ENCODE measurements around the gene RAB11FIP4.

Gene RAB11FIP4

DNA sequence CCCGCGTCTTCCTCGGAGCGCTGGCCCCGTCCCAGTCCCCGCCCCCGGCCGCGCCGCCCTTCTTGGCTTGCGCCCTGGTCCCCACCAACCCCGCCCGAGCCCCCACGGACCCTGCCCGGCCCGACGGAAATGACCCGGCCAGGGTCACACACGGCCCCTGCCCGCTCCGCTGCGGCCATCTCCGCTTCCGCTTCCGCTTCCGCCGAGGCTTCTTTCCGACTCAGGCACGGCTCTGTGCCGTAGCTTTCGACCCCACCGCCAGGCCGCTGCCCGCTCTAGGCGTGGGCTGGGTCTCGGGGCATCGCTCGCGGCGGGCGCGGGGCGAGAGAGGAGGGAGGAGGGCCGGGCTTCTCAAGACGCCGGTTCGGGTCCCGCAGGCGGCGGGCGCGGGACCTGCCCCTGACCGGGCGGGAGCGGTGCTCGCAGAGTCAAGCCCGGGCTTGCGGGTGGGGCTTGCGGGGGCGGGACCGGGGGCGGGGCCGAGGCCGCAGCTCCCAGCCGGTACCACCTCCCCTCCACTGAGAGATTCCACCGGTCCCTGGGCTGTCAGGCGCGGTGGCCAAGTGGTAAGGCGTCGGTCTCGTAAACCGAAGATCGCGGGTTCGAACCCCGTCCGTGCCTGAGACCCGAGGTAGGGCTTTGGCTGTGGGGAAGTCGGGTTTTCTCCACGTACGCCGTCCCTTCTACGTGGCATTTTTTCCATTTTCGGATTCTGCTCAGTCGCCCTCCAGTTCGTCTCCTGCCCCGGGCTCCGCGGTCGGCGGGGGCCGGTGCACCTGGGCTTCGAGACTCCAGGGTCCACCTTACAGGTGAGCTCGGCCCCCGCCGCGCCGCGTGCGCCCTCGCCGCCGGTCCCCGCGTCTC is 158.3 kb downstream of the RAB11FIP4 start:
- Histone ChIP-seq H3K36me3 (ENCODE audit: insufficient read depth, low read length) (no peaks in the 10 kb centered on the region), H3K4me3 (ENCODE audit: low read length) (peak overlapping the region; percentile 66), H3K4me1 (ENCODE audit: insufficient read depth, low read length) (peaks cover 6% of the 10 kb centered on the region), H3K27me3 (ENCODE audit: insufficient read depth, low read length) (no peaks in the 10 kb centered on the region), H3K9me3 (ENCODE audit: low read length) (no peaks in the 10 kb centered on the region), H2AFZ (ENCODE audit: low read depth, low read length) (peak overlapping the region; percentile 96)

DNA sequence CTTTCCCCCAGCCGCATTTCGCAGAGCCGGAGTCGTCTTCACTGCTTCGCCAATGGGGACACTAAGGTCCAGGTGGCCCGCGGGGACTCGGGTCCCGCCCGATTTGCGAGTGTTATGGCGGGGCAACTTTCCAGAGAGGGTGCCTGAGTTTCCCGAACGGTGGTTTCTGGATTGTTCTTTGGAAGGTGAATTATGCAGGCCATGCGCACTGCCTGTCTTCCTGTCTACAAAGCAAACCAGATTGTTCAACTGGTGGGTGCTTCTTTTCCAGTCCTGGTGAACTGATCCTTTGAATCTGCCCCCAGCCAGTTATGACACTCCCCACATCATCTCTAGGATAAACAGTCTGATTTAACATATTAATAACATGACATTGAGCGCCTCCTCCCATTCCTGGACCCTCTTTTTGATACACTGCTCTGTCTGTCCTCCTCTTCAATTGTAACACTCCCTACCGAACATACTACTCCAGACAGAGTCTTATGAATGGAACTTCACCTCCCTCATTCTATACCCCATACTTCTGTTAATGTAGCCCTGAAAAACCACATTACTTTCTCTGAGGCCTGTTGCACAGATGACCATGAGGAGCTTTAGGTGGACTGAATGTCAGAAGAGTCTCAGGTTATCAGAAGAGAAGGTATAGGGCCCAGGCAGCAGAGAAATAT is 159.0 kb downstream of the RAB11FIP4 start:
- Histone ChIP-seq H3K27me3 (ENCODE audit: insufficient read depth, low read length) (no peaks in the 10 kb centered on the region), H3K4me3 (ENCODE audit: low read length) (peak overlapping the region; percentile 66)

GRCh38 chr17:31552568-31552967 is 161.1 kb downstream of the RAB11FIP4 start:
- peaks cover 8% of the 10 kb centered on the region for H3K27me3 ChIP-seq (ENCODE audit: insufficient read depth, low read length)
- H3K4me1 ChIP-seq (ENCODE audit: insufficient read depth, low read length), result peaks cover 6% of the 10 kb centered on the region
- no peaks in the 10 kb centered on the region for H3K36me3 ChIP-seq (ENCODE audit: insufficient read depth, low read length)
- H3K9me3 ChIP-seq (ENCODE audit: low read length), result no peaks in the 10 kb centered on the region
- no peak overlapping the region for H2AFZ ChIP-seq (ENCODE audit: low read depth, low read length)
- H3K4me3 ChIP-seq (ENCODE audit: low read length), result no peak overlapping the region

More for the DNA sequence above, 159.0 kb downstream of the RAB11FIP4 start:
- Histone ChIP-seq H2AFZ (ENCODE audit: low read depth, low read length) (no peak overlapping the region), H3K9me3 (ENCODE audit: low read length) (no peaks in the 10 kb centered on the region), H3K36me3 (ENCODE audit: insufficient read depth, low read length) (no peaks in the 10 kb centered on the region), H3K4me1 (ENCODE audit: insufficient read depth, low read length) (peaks cover 6% of the 10 kb centered on the region)

DNA sequence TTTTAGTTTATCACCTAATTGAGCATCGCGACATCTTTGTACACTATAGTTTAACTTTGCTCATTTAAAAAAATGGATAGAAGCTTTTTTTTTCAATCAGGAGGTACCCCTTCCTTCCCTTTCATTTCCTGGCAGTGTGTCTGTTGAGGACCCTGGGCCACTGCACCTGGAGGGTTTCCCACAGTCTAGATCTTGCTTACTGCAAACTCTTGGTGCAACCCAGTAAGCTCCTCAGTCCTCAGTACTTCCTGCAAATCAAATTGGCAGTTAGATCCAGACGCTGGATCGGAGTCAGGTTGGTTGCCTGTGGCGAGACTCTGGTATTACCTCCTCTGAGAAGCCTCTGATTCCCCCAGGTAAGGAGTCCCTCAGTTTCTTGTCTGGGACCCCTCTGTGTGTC is 162.0 kb downstream of the RAB11FIP4 start:
- Histone ChIP-seq H3K27me3 (ENCODE audit: insufficient read depth, low read length) (peaks cover 16% of the 10 kb centered on the region), H3K36me3 (ENCODE audit: insufficient read depth, low read length) (no peaks in the 10 kb centered on the region)

DNA sequence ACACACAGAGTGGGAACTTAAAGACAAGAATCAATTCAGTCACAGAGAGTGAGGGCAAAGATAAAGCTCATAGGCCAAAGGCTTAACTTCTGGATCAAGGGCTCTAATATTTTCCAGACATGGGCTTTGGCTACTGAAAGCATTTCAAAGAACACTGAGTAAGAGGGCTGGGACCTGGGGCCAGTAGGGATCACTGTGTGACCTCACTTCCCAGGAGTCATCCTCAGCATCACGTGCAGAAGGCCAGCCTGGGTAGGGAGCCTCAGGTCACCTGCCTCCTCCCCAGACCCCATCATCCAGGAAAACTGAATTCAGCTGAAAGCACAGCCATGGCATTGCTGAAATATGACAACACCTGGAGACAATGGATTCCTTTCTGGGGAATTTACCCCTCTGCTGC is 163.5 kb downstream of the RAB11FIP4 start:
- Histone ChIP-seq H2AFZ (ENCODE audit: low read depth, low read length) (no peak overlapping the region), H3K4me3 (ENCODE audit: low read length) (no peak overlapping the region)

More for the DNA sequence above, 162.0 kb downstream of the RAB11FIP4 start:
- Histone ChIP-seq H3K4me3 (ENCODE audit: low read length) (no peak overlapping the region), H2AFZ (ENCODE audit: low read depth, low read length) (no peak overlapping the region), H3K9me3 (ENCODE audit: low read length) (no peaks in the 10 kb centered on the region), H3K4me1 (ENCODE audit: insufficient read depth, low read length) (peaks cover 6% of the 10 kb centered on the region)

GRCh38 chr17:31556969-31557645 is 165.6 kb downstream of the RAB11FIP4 start:
- Histone ChIP-seq H3K27me3 (ENCODE audit: insufficient read depth, low read length) (peaks cover 47% of the 10 kb centered on the region), H3K9me3 (ENCODE audit: low read length) (peaks cover 2% of the 10 kb centered on the region), H3K4me3 (ENCODE audit: low read length) (no peak overlapping the region), H3K4me1 (ENCODE audit: insufficient read depth, low read length) (no peaks in the 10 kb centered on the region), H3K36me3 (ENCODE audit: insufficient read depth, low read length) (no peaks in the 10 kb centered on the region), H2AFZ (ENCODE audit: low read depth, low read length) (no peak overlapping the region)

More for the DNA sequence above, 163.5 kb downstream of the RAB11FIP4 start:
- Histone ChIP-seq H3K27me3 (ENCODE audit: insufficient read depth, low read length) (peaks cover 25% of the 10 kb centered on the region), H3K36me3 (ENCODE audit: insufficient read depth, low read length) (no peaks in the 10 kb centered on the region), H3K9me3 (ENCODE audit: low read length) (peaks cover under 1% of the 10 kb centered on the region), H3K4me1 (ENCODE audit: insufficient read depth, low read length) (no peaks in the 10 kb centered on the region)

GRCh38 chr17:31558748-31559583 is 167.5 kb downstream of the RAB11FIP4 start:
- H3K9me3 ChIP-seq (ENCODE audit: low read length), result peaks cover 2% of the 10 kb centered on the region
- peak overlapping the region; percentile 46 for H3K4me3 ChIP-seq (ENCODE audit: low read length)
- no peaks in the 10 kb centered on the region for H3K36me3 ChIP-seq (ENCODE audit: insufficient read depth, low read length)
- peaks cover 54% of the 10 kb centered on the region for H3K27me3 ChIP-seq (ENCODE audit: insufficient read depth, low read length)
- no peaks in the 10 kb centered on the region for H3K4me1 ChIP-seq (ENCODE audit: insufficient read depth, low read length)
- H2AFZ ChIP-seq (ENCODE audit: low read depth, low read length), result peak overlapping the region; percentile 80

DNA sequence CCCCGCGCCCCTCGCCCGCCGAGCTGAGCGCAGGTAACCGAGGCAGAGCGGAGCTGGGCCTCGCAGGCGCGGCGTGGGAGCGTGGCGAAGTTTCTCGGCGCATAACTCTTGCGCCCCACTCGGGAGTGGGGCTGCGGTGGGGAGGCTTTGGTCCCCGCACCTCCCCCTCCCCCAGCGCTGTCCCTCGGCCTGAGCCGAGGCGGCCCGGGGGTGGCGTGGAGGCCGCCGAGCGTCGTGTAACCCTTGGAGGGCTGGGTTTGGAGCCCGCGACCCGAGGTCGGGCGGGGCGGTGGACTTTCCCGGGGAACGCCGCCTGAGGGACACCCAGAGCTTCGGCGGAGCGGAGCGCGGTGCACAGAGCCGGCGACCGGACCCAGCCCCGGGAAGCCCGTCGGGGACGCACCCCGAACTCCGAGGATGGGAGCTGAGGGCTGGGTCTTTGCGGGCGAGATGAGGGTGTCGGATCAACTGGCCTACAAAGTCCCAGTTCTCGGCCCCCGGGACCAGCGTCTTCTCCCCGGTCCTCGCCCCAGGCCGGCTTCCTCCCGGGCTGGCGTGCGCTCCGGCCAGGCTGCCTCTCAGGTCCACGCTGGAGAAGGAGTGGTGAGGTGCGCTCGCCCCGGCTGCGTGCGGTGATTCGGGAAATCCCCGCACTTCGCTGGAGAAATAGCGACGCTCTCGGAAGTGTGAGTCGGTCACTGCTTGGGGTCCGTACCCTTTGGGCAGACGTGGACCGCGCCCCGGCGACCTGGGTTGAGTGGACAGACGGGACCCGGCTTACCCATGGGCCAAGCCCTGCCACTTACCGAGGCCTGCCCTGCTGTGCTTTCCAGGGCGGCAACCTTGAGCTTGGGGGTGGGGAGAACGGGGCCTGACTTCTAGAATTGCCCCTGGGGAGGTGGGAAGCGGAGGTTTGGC is 168.4 kb downstream of the RAB11FIP4 start:
- Histone ChIP-seq H3K4me1 (ENCODE audit: insufficient read depth, low read length) (no peaks in the 10 kb centered on the region), H2AFZ (ENCODE audit: low read depth, low read length) (peak overlapping the region; percentile 53), H3K9me3 (ENCODE audit: low read length) (peaks cover 2% of the 10 kb centered on the region), H3K4me3 (ENCODE audit: low read length) (peak overlapping the region; percentile 5), H3K27me3 (ENCODE audit: insufficient read depth, low read length) (peaks cover 59% of the 10 kb centered on the region), H3K36me3 (ENCODE audit: insufficient read depth, low read length) (no peaks in the 10 kb centered on the region)

DNA sequence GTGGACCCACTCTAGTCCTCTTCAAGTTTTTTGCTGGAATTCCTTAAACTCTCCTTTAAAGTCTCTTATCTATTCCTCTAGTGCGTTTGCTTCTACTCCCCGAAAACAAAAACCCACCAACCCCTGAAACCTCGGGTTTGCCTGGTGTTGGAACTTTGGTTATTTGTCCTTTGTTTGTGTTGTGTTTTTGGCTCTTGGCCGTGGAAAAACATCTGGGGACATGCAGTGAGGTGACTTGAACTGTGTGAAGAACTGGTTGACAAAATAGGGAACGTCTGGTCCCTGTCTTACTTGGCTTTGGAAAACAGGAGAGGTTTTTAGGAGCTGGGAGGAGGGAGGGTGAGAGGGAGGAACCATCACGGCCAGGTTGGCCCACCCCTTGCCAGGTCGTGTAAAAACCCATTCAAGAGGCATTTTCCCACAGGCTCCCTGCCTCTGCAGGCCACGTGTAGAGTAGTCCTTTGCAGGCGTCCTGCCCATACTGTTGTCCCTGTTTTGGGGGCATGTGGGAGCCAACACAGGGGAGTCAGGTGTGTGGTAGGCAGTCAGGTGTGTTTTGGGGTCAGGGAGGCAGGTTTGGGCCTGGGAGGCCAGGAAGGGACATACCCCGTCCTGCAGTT is 169.3 kb downstream of the RAB11FIP4 start:
- no peak overlapping the region for H3K4me3 ChIP-seq (ENCODE audit: low read length)
- H3K9me3 ChIP-seq (ENCODE audit: low read length), result peaks cover 2% of the 10 kb centered on the region
- peaks cover 59% of the 10 kb centered on the region for H3K27me3 ChIP-seq (ENCODE audit: insufficient read depth, low read length)
- H2AFZ ChIP-seq (ENCODE audit: low read depth, low read length), result no peak overlapping the region
- H3K36me3 ChIP-seq (ENCODE audit: insufficient read depth, low read length), result no peaks in the 10 kb centered on the region
- H3K4me1 ChIP-seq (ENCODE audit: insufficient read depth, low read length), result no peaks in the 10 kb centered on the region

DNA sequence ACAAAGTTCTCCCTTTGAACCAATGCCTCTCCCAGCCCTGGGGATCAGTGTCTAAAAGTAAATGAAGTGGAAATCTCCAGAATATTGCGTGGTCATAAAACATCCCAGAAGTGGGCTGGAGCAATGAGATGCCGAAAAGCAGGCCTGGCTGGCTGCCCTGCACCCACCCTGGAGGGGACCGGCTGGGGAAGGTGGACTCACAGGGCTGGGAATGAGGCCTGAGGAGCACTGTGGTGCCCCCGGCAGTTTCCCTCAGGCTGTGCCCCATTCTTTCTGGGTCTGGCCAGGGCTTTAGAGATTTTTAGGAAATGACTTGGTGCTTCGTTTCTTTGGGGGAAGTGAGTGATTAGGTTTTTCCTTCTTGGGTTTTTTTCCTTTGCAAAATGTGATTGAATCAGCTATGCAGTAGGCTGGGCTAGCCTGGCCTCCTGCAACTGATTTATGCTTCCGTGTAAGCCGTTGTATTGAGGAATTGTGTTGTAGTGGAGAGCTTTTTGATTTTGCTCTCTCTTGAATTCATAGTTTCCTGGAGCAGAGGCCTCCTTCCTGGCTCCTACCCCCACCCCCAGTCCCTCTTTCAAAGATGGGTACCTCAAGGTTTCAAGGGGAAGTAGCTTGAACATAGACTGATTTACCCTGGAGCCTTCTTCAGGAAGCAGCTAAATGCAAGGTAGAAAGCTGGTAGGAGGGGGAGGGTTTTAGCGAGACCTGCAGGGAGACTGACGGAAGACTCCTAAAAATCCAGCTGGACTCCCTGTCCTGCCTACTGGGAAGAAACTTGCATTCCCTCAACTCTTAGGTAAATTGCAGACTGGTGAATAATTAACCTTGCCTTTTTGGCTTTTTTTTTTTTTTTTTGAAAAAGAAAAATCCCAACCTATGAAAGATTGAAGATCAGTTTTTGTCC is 170.2 kb downstream of the RAB11FIP4 start:
- H3K9me3 ChIP-seq (ENCODE audit: low read length), result peaks cover 2% of the 10 kb centered on the region
- H3K36me3 ChIP-seq (ENCODE audit: insufficient read depth, low read length), result no peaks in the 10 kb centered on the region
- peaks cover 61% of the 10 kb centered on the region for H3K27me3 ChIP-seq (ENCODE audit: insufficient read depth, low read length)
- no peaks in the 10 kb centered on the region for H3K4me1 ChIP-seq (ENCODE audit: insufficient read depth, low read length)
- no peak overlapping the region for H3K4me3 ChIP-seq (ENCODE audit: low read length)
- no peak overlapping the region for H2AFZ ChIP-seq (ENCODE audit: low read depth, low read length)

DNA sequence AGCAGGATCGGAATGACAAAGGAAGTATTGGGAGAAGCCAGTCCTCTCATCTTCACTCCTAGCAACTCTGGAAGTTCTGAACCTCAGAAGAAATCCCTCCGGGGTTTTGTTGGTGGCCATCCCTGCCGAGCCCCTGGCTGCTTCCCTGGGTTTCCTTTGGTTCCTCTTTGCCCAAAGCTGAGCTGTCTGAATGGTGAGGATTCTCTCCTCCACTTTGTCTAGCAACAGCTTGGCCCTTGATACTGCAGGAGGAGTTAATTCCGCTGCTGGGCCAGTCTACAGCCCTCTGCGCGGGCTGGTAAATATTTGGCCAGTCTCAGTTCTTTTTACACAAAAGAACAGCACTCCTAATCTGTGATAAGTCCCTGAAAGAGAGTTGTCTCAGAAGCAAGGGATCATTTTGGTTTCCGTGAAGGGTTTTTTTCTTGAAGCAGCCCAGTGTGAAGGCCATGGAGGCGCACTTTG is 170.9 kb downstream of the RAB11FIP4 start:
- Histone ChIP-seq H3K9me3 (ENCODE audit: low read length) (peaks cover 2% of the 10 kb centered on the region), H2AFZ (ENCODE audit: low read depth, low read length) (no peak overlapping the region), H3K27me3 (ENCODE audit: insufficient read depth, low read length) (peaks cover 57% of the 10 kb centered on the region), H3K4me1 (ENCODE audit: insufficient read depth, low read length) (no peaks in the 10 kb centered on the region), H3K4me3 (ENCODE audit: low read length) (no peak overlapping the region), H3K36me3 (ENCODE audit: insufficient read depth, low read length) (no peaks in the 10 kb centered on the region)

Data from neuron (in vitro differentiated cells).